T-cell (primary cell): ENCODE measurements around the gene OR4B1. TPM values are rescaled to one million over a fixed set of nuclear protein-coding genes. Genes with fewer than 3 reads are reported as not detected.

Experiments
- ATAC-seq, 4 experiments: fragments of 200-7000 bp in 3 of 4; fragments of 150-1000 bp in 1 of 4; cut with Tn5 transposase; replicated peaks in 1 of 4; 1 replicate in 3 of 4; 2 replicates in 1 of 4; pipeline ENCODE4 v1.10.0; 2021; ENCODE audit warnings: moderate library complexity in 3 of 4, mild to moderate bottlenecking in 2 of 4, moderate number of reproducible peaks in 1 of 4
- CTCF ChIA-PET, 2 donors: fragments of 300-600 bp; sonication (Branson Sonifier 250); formaldehyde crosslinking; loops; one replicate each; lab custom pipeline; 2022; ENCODE audit warnings: antibody characterized with exemption in 2 of 2; lab: Charles Lee
- POLR2A ChIA-PET, 2 donors: fragments of 300-600 bp; sonication (Branson Sonifier 250); formaldehyde crosslinking; loops; one replicate each; lab custom pipeline; 2022; ENCODE audit warnings: antibody characterized with exemption in 2 of 2; lab: Charles Lee
- DNase-seq, 35 experiments: peaks; one replicate each; pipeline versions ENCODE4 v3.0.0 to v3.0.0-alpha.2; 2013 to 2023
- H3K27ac ChIP-seq: one replicate; pipeline ENCODE4 v1.5.1; 2013; ENCODE audit warnings: low read length
- H3K27me3 ChIP-seq, 2 experiments: replicated peaks in 1 of 2; 1 replicate in 1 of 2; 2 replicates in 1 of 2; pipeline versions ENCODE4 v1.6.1 to v1.7.0; 2013; ENCODE audit warnings: low read length in 1 of 2, mixed read lengths in 1 of 2; ENCODE audit not compliant: control insufficient read depth in 2 of 2, insufficient read depth in 2 of 2; ENCODE audit errors: extremely low read depth in 1 of 2
- H3K36me3 ChIP-seq, 2 donors: 1 replicate in 1 of 2; 2 replicates in 1 of 2; pipeline versions ENCODE4 v1.6.1 to v1.7.0; 2013; ENCODE audit warnings: low read length in 1 of 2; ENCODE audit not compliant: control insufficient read depth in 2 of 2, insufficient read depth in 1 of 2; ENCODE audit errors: extremely low read depth in 1 of 2
- H3K4me1 ChIP-seq, 2 experiments: 1 replicate in 1 of 2; 2 replicates in 1 of 2; pipeline versions ENCODE4 v1.6.1 to v1.7.0; 2013; ENCODE audit warnings: low read length in 2 of 2, mixed read lengths in 1 of 2; ENCODE audit not compliant: insufficient read depth in 2 of 2, control insufficient read depth in 1 of 2; ENCODE audit errors: extremely low read depth in 1 of 2
- H3K4me3 ChIP-seq, 2 donors: 1 replicate in 1 of 2; 2 replicates in 1 of 2; pipeline versions ENCODE4 v1.5.1 to v1.7.0; 2013; ENCODE audit warnings: mild to moderate bottlenecking in 2 of 2, low read length in 1 of 2, moderate library complexity in 1 of 2; ENCODE audit not compliant: control insufficient read depth in 1 of 2; ENCODE audit errors: extremely low read depth in 1 of 2
- H3K9me3 ChIP-seq: 2 replicates; pipeline ENCODE4 v1.7.0; 2013
- H3K27ac Mint-ChIP-seq, 2 donors: one replicate each; pipeline ENCODE4 v1.8.0; 2020 to 2021; ENCODE audit warnings: mild to moderate bottlenecking in 2 of 2, mixed read lengths in 2 of 2
- H3K27me3 Mint-ChIP-seq, 2 donors: one replicate each; pipeline ENCODE4 v1.8.0; 2021 to 2022; ENCODE audit warnings: mixed read lengths in 2 of 2
- H3K36me3 Mint-ChIP-seq: one replicate; pipeline ENCODE4 v1.8.0; 2021; ENCODE audit warnings: mixed read lengths
- H3K4me1 Mint-ChIP-seq, 3 donors: one replicate each; pipeline ENCODE4 v1.8.0; 2020 to 2022; ENCODE audit warnings: mixed read lengths in 3 of 3, mild to moderate bottlenecking in 1 of 3
- H3K4me3 Mint-ChIP-seq, 3 donors: one replicate each; pipeline ENCODE4 v1.8.0; 2020 to 2022; ENCODE audit warnings: mild to moderate bottlenecking in 3 of 3, mixed read lengths in 3 of 3, moderate library complexity in 3 of 3
- H3K9me3 Mint-ChIP-seq, 3 donors: one replicate each; pipeline ENCODE4 v1.8.0; 2020 to 2022; ENCODE audit warnings: mixed read lengths in 3 of 3
- WGBS: methylation state at CpG from one replicate; pipeline ENCODE4 v1.1.5; 2013; ENCODE audit warnings: missing lambda C conversion rate; ENCODE audit not compliant: insufficient coverage; 5-methylcytosine and 5-hydroxymethylcytosine counted together
- total RNA-seq, 35 experiments: library from RNA in 6 of 35; stranded (reverse) in 6 of 35; fragments of 120-200 nt in 1 of 35; gene quantifications; one replicate each; pipeline versions ENCODE4 v1.2.1 to v1.2.4 and lab custom pipeline; 2013 to 2026

OR4B1 gene
- total RNA-seq, 5 donors from 2014 or later (not counting 1 experiment from before 2014, with no cell fraction given) = not detected

DNA sequence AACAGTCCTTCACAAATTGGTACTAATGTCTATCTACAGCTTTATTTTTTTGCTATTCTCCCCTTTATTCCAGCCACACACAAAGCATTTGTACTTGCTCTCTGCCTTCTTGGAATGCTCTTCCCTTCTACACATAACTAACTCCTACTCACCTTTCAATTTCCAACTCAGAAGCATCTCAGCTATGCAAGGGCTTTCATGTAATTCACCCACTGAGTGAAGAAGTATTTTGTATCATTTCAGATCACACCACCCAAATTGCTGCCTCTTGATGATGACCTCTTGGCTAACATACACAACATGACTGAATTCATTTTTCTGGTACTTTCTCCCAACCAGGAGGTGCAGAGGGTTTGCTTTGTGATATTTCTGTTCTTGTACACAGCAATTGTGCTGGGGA is 28.2 kb downstream of the OR4B1 start, which contains the start of gene OR4X2:
Gene OR4X2 (plus strand): TSS at position 301 of the 400 bp plus-strand sequence. CDS start 0 bp downstream, at position 301.
- H3K4me1 Mint-ChIP-seq = no peaks in the 10 kb centered on the region
- H3K4me1 ChIP-seq = no peaks in the 10 kb centered on the region
- peaks cover 0 to 13% of the 10 kb centered on the region in 2 experiments for H3K27me3 ChIP-seq
- no peak within 1 kb of the TSS for H3K27ac Mint-ChIP-seq
- no peak within 1 kb of the TSS for H3K27ac ChIP-seq
- DNase-seq = no peak
- peaks cover 0 to 12% (median 7%) of the 10 kb centered on the region in 3 donors for H3K9me3 Mint-ChIP-seq
- no peaks in the 10 kb centered on the region for H3K36me3 ChIP-seq
- POLR2A ChIA-PET = interaction anchor here in 1 of 2 donors (0.7 kb wide), 1 partner anchor 323 kb away, joined by 15 read pairs; no protein-coding TSS in a partner anchor
- CTCF ChIA-PET = no interaction called here
- H3K4me3 Mint-ChIP-seq = no peak within 1 kb of the TSS
- peaks cover 17 to 30% of the 10 kb centered on the region in 2 donors for H3K27me3 Mint-ChIP-seq
- no peak within 1 kb of the TSS for H3K4me3 ChIP-seq
- no peaks in the 10 kb centered on the region for H3K9me3 ChIP-seq
- no peak for ATAC-seq
- no peaks in the 10 kb centered on the region for H3K36me3 Mint-ChIP-seq

DNA sequence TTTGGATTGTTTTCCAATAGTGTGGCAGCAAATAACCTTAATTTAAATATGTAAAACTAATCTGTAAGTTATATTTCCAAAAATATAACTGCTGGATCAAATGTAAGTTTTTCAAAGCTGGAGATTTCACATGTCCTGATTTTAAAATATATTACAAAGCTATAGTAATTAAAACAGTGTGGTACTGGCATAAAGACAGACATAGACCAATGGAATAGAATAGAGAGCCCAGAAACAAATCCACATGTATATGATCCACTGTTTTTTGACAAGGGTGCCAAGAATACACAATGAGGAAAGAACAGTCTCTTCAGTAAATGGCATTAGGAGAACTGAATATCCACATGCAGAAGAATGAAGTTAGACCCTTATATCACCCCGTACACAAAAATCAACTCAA is 32.3 kb downstream of the OR4B1 start:
- Mint-ChIP-seq H3K4me1 (no peaks in the 10 kb centered on the region), H3K27ac (no peak overlapping the region), H3K27me3 (peaks cover 10 to 19% of the 10 kb centered on the region in 2 donors), H3K9me3 (peaks cover 4 to 25% (median 5%) of the 10 kb centered on the region in 3 donors), H3K4me3 (no peak overlapping the region), H3K36me3 (no peaks in the 10 kb centered on the region)
- ATAC-seq (no peak), DNase-seq (no peak)
- Histone ChIP-seq H3K4me3 (no peak overlapping the region), H3K4me1 (no peaks in the 10 kb centered on the region), H3K36me3 (no peaks in the 10 kb centered on the region), H3K27me3 (peaks cover 2 to 3% of the 10 kb centered on the region in 2 experiments), H3K9me3 (no peaks in the 10 kb centered on the region), H3K27ac (no peak overlapping the region)
- CTCF ChIA-PET = no interaction called here
- no CpG with 5 or more reads among the region's 1 CpG for WGBS
- POLR2A ChIA-PET = no interaction called here

DNA sequence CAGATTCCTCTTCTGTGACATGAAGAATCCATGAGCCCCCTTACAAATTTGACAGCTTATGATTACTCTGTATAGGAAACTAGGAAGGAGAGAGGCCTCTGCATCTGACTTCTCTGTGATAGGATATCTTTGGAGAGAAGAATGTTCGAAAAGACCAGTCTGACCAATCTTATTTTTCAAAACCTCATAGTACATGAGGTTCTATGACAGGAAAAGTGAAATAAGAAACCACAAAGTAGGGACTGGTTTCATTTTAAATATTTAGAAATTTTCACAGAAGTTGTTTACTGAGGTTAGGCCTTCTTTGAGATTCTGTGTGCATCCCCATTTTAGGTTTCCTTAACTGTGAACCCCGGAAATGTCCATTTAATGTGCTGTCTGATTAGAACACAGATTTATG is 45.0 kb downstream of the OR4B1 start:
- no peaks in the 10 kb centered on the region for H3K36me3 ChIP-seq
- Mint-ChIP-seq H3K27me3 (peaks cover 6 to 14% of the 10 kb centered on the region in 2 donors), H3K36me3 (no peaks in the 10 kb centered on the region), H3K4me3 (no peak overlapping the region), H3K4me1 (peaks cover 0 to 5% (median 0%) of the 10 kb centered on the region in 3 donors), H3K9me3 (peaks cover 0 to 3% (median 0%) of the 10 kb centered on the region in 3 donors), H3K27ac (no peak overlapping the region)
- POLR2A ChIA-PET = no interaction called here
- H3K4me1 ChIP-seq = no peaks in the 10 kb centered on the region
- no peaks in the 10 kb centered on the region for H3K27me3 ChIP-seq
- no CpG with 5 or more reads among the region's 2 CpGs for WGBS
- H3K27ac ChIP-seq = no peak overlapping the region
- ATAC-seq (no peak), DNase-seq (no peak)
- CTCF ChIA-PET = no interaction called here
- no peak overlapping the region for H3K4me3 ChIP-seq
- H3K9me3 ChIP-seq = no peaks in the 10 kb centered on the region

DNA sequence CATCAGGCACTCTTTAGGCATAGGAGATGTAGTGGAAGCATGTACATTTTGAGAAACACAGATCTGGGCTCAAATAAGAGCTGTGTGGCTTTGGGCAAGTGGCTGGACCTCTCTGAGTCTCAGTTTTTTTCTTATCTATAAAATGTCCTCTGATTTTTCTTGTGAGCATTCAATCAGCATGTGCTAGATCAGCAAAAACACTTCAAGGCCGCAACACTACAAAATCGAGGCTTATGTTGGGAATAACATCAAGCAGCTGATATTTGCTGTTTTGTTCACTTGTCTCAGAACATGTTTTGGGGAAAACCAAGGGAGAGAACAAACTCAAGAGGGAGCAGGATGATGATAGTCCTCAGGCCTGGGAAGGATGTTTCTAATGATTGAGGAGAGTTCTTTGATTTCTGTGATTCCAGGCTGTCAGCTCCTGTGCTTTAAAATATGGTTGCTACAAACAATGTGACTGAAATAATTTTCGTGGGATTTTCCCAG is 46.9 kb downstream of the OR4B1 start, which contains the start of gene OR4X1:
Gene OR4X1 (plus strand): TSS at position 439 of the 489 bp plus-strand sequence. CDS start 0 bp downstream, at position 439.
- no peak within 1 kb of the TSS for H3K27ac Mint-ChIP-seq
- Histone ChIP-seq H3K27me3 (no peaks in the 10 kb centered on the region), H3K27ac (no peak within 1 kb of the TSS), H3K4me1 (no peaks in the 10 kb centered on the region), H3K36me3 (no peaks in the 10 kb centered on the region), H3K4me3 (no peak within 1 kb of the TSS), H3K9me3 (no peaks in the 10 kb centered on the region)
- POLR2A ChIA-PET = no interaction called here
- 40% methylated on average over 1 of the region's 3 CpGs for WGBS
- H3K36me3 Mint-ChIP-seq = no peaks in the 10 kb centered on the region
- H3K27me3 Mint-ChIP-seq = peaks cover 0 to 6% of the 10 kb centered on the region in 2 donors
- H3K4me3 Mint-ChIP-seq = no peak within 1 kb of the TSS
- no peak for DNase-seq
- no peak for ATAC-seq
- CTCF ChIA-PET = no interaction called here
- peaks cover 0 to 5% (median 0%) of the 10 kb centered on the region in 3 donors for H3K4me1 Mint-ChIP-seq
- H3K9me3 Mint-ChIP-seq = peaks cover 0 to 3% (median 0%) of the 10 kb centered on the region in 3 donors

Other genes starting within 250 kb of the OR4B1 start
- gene PTPRJ, start 236.3 kb upstream of the OR4B1 start, total RNA-seq = 10 to 100 TPM; 44.8 to 71.0 (median 57.9) TPM
- gene OR4X2, start 28.3 kb downstream of the OR4B1 start, total RNA-seq = not detected
- not detected for gene OR4X1, start 47.1 kb downstream of the OR4B1 start, total RNA-seq
- not detected for gene OR4S1, start 89.4 kb downstream of the OR4B1 start, total RNA-seq
- not detected for gene OR4C3, start 108.1 kb downstream of the OR4B1 start, total RNA-seq
- gene OR4C5, start 149.7 kb downstream of the OR4B1 start, total RNA-seq = not detected